ENCODE measurements around the gene OR51B2. TPM values are rescaled to one million over a fixed set of nuclear protein-coding genes. Genes with fewer than 3 reads are reported as not detected.
"Not testable (repeated sequence)": the region's sequence is repeated elsewhere in the genome, so short reads cannot be mapped to it uniquely, and the experiment has no call there.

OR51B2 gene
- total RNA-seq, 2 donors from 2014 or later = not detected

DNA sequence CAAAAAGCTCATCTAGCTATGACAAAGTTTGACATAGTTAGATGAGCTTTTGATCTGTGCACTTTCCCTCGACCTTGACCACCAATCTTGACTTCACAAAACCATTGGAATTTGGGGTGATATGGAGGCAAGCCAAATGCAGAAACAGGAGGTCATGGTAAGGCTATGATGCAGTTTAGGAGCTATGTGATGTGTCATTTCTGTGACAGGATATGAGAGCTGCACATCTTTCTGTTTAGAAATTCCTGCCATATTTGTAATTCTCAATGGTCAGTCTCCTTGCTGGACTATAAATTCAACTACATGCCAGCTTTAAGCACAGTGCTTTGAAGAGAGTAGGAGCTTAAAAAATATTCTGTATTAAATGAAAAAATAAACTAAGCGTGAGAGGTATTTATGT is 40.1 kb upstream of the OR51B2 start:
- H3K4me1 ChIP-seq = peaks cover 0 to 10% of the 10 kb centered on the region in 2 donors
- H3K9me3 ChIP-seq = no peaks in the 10 kb centered on the region
- no peak for DNase-seq (ENCODE audit: low spot score)
- TF ChIP-seq, protein P1, sequence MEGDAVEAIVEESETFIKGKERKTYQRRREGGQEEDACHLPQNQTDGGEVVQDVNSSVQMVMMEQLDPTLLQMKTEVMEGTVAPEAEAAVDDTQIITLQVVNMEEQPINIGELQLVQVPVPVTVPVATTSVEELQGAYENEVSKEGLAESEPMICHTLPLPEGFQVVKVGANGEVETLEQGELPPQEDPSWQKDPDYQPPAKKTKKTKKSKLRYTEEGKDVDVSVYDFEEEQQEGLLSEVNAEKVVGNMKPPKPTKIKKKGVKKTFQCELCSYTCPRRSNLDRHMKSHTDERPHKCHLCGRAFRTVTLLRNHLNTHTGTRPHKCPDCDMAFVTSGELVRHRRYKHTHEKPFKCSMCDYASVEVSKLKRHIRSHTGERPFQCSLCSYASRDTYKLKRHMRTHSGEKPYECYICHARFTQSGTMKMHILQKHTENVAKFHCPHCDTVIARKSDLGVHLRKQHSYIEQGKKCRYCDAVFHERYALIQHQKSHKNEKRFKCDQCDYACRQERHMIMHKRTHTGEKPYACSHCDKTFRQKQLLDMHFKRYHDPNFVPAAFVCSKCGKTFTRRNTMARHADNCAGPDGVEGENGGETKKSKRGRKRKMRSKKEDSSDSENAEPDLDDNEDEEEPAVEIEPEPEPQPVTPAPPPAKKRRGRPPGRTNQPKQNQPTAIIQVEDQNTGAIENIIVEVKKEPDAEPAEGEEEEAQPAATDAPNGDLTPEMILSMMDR (IDR thresholded peaks at IDR 0.05) = no peak
- no peak overlapping the region for H3K27ac ChIP-seq
- no peaks in the 10 kb centered on the region for H3K36me3 ChIP-seq
- no peak overlapping the region for H3K4me3 ChIP-seq
- no peaks in the 10 kb centered on the region for H3K27me3 ChIP-seq

DNA sequence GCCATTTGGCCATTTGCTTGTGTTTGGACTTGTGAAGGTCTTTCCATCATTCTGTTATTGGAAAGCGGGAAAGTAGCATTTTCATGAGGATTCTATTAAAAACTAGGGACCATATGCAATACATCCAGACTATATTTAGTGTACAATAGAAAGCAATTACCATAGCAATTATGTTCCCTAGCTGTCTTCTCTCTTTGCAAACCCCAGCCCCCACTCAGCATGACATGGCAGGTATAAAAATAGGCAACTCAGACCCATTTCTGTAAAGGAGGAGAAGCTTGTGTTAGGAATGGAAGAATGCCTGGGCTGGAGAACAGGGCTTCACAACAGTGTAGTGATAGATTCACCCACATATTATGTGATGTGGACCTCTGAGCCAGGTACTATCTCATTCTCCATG is 39.6 kb upstream of the OR51B2 start:
- Histone ChIP-seq H3K9me3 (no peaks in the 10 kb centered on the region), H3K27ac (no peak overlapping the region), H3K36me3 (no peaks in the 10 kb centered on the region), H3K27me3 (no peaks in the 10 kb centered on the region), H3K4me3 (no peak overlapping the region), H3K4me1 (peaks cover 0 to 10% of the 10 kb centered on the region in 2 donors)
- no peak for DNase-seq (ENCODE audit: low spot score)
- TF ChIP-seq, protein P1 (IDR thresholded peaks at IDR 0.05) = no peak

DNA sequence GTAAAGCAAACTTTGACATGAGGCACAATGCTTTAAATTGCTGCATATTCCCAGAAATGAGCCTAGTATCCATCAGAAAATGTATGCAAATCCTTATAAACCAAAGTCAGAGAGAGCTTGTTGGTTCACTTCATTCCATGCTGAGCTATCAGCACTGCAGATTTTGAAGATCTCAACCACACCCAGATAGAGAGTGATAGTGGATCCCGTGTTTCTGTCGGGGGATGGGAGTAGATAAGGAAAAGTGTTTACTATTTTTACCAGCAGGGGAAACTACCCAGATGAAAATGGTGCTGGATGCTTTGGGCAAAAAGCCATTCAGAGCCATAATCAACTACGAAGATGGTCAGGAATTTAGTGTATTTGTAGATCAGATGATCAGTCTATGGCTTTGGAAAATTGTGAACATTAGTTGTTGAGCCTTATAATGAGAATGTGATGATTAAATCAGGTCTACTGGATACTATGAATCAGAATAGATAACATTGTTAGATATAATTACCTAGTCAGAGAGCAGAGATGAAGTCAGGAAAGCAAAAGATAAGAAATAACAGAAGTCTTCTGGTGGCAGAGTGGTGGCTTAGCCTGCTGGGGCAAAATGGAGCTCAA is 38.0 kb upstream of the OR51B2 start:
- TF ChIP-seq, protein P1 (IDR thresholded peaks at IDR 0.05) = no peak
- H3K36me3 ChIP-seq = no peaks in the 10 kb centered on the region

DNA sequence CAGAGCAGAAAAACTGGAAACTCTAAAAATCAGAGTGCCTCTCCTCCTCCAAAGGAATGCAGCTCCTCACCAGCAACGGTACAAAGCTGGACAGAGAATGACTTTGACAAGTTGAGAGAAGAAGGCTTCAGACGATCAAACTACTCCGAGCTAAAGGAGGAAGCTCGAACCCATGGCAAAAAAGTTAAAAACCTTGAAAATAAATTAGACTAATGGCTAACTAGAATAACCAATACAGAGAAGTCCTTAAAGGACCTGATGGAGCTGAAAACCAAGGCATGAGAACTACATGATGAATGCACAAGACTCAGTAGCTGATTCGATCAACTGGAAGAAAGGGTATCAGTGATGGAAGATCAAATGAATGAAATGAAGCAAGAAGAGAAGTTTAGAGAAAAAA is 31.9 kb upstream of the OR51B2 start:
- H3K27me3 ChIP-seq; H3K4me1 ChIP-seq; DNase-seq (ENCODE audit: low spot score); H3K9me3 ChIP-seq; H3K27ac ChIP-seq; H3K4me3 ChIP-seq; H3K36me3 ChIP-seq: not testable (repeated sequence)

More for the DNA sequence above, 38.0 kb upstream of the OR51B2 start:
- no peak for DNase-seq (ENCODE audit: low spot score)
- Histone ChIP-seq H3K9me3 (no peaks in the 10 kb centered on the region), H3K27ac (no peak overlapping the region), H3K4me1 (peaks cover 0 to 3% of the 10 kb centered on the region in 2 donors), H3K4me3 (no peak overlapping the region), H3K27me3 (no peaks in the 10 kb centered on the region)

DNA sequence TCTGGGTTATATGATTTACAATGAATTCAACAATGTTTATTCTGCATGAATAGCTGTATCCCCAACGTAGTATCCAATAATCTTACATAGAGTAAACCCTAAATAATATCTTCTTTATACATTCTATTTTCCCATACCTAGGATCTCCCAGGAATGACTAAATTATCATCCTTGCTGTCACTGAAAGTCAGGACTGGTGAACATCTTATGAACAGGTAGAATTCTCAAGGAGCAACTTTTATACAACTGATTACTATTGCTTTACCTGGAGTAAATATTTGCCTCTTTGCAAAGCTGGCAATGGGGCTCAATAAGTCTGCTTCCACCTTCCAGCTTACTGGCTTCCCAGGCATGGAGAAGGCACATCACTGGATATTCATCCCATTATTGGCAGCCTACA is 27.1 kb upstream of the OR51B2 start, which contains the start of gene OR51B6:
OR51B6 (plus strand) TSS at position 301 of the 400 bp plus-strand sequence; CDS start at position 301, 0 bp downstream.
- Histone ChIP-seq H3K4me3 (no peak within 1 kb of the TSS), H3K9me3 (no peaks in the 10 kb centered on the region), H3K27ac (no peak within 1 kb of the TSS), H3K27me3 (no peaks in the 10 kb centered on the region), H3K36me3 (no peaks in the 10 kb centered on the region), H3K4me1 (no peaks in the 10 kb centered on the region)
- DNase-seq (ENCODE audit: low spot score) = no peak
- TF ChIP-seq, protein P1 (IDR thresholded peaks at IDR 0.05) = no peak

DNA sequence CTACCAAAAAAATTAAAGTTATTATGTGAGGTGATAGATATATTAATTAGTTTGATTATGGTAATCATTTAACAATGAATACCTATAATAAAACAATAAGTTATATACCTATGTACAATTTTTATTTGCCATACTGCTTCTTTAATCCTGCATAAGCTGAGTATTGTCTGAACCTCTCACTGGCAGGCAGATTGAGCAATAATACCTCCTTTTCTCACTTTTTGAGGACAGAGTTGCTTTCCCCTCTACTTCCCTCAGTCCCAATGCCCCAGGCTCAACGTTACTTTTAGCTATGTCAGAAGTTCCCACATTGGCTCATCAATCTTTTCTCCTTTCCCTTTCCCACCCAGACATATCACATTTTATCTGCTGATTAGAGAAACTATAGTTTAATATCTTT is 25.5 kb upstream of the OR51B2 start:
- Histone ChIP-seq H3K4me3 (no peak overlapping the region), H3K36me3 (no peaks in the 10 kb centered on the region), H3K27ac (no peak overlapping the region), H3K4me1 (no peaks in the 10 kb centered on the region), H3K27me3 (no peaks in the 10 kb centered on the region), H3K9me3 (no peaks in the 10 kb centered on the region)
- TF ChIP-seq, protein P1 (IDR thresholded peaks at IDR 0.05) = no peak
- no peak for DNase-seq (ENCODE audit: low spot score)

Data from right atrium auricular region (tissue), 2 donors.